ENCODE measurements around the gene GJB1. TPM values are rescaled to one million over a fixed set of nuclear protein-coding genes. Genes with fewer than 3 reads are reported as not detected.

Gene GJB1
- total and polyA plus RNA-seq, 2 of the 4 experiments (the other 2 are of a cell fraction) = not detected

DNA sequence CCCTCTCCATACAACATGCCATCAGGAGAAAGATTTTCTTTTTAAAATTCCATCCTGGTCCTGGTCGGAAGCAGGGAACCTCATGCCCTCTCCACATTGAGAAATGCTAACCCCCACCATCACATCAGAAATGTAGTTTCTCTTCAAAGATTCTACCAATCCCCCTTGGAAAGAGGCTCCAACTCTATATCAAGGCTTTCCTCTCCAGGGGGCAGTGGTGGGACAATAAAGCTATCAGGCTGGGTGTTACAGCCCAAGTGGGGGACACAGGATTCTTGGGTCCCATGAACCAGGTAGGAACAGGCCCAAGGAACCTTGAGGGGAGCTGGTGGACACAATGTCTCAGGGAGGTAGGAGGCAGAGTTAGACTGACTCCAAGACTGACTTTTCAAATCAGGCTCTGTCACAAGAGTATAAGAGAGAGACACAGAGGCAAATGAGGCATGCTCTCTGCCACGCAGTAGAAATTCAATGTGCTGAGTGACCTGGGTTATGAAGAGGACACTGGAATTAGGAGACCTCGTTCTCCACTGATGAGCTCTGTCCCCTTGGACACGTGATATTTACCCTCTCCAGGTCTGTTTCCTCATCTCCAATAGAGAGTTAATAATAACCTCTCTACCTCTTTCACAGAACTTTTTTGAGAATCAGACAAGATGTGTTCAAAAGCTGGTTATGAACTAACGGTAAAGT, 4.5 kb downstream of the GJB1 start:
- Histone ChIP-seq H3K9me3 (ENCODE audit: control insufficient read depth, insufficient read depth, low read length) (no peaks in the 10 kb centered on the region), H3K4me3 (ENCODE audit: insufficient read depth, low read depth, low read length) (no peak overlapping the region), H4K20me1 (ENCODE audit: insufficient read depth, low read length) (no peaks in the 10 kb centered on the region), H3K79me1 (ENCODE audit: low read depth in 1 of 2, low read length in 2 of 2) (no peaks in the 10 kb centered on the region), H2AK9ac (replicated peaks; ENCODE audit: low read depth, low read length, poor library complexity) (no peak overlapping the region), H2BK15ac (ENCODE audit: low read depth, low read length) (no peak overlapping the region), H3K4me2 (ENCODE audit: low read depth, low read length) (no peak overlapping the region), H3K14ac (replicated peaks; ENCODE audit: low read depth, low read length) (no peak overlapping the region), H3K9ac (ENCODE audit: low read depth, low read length) (no peak overlapping the region), H2AK5ac (ENCODE audit: low read depth, low read length) (no peak overlapping the region), H3K4ac (ENCODE audit: low read depth, low read length) (no peak overlapping the region), H3K4me1 (ENCODE audit: control insufficient read depth, insufficient read depth, low read length) (no peaks in the 10 kb centered on the region), H3K56ac (ENCODE audit: extremely low read depth, insufficient read depth, low read length) (no peak overlapping the region), H3K27me3 (ENCODE audit: control insufficient read depth, insufficient read depth, low read length) (peaks cover 8% of the 10 kb centered on the region; the same call in 1 of the 2 replicates), H3K23ac (ENCODE audit: low read depth, low read length) (no peak overlapping the region), H2BK120ac (ENCODE audit: low read depth, low read length) (no peak overlapping the region), H3K18ac (ENCODE audit: low read depth, low read length) (no peak overlapping the region), H4K8ac (ENCODE audit: low read depth in 2 of 2, low read length in 2 of 2) (no peak overlapping the region), H2BK20ac (ENCODE audit: low read depth, low read length) (no peak overlapping the region), H3K27ac (ENCODE audit: insufficient read depth, low read length) (no peak overlapping the region), H3K9me1 (ENCODE audit: insufficient read depth, low read length) (no peaks in the 10 kb centered on the region), H2AFZ (replicated peaks; ENCODE audit: low read length, poor library complexity) (no peak overlapping the region), H4K5ac (ENCODE audit: low read depth, low read length) (no peak overlapping the region), H3K36me3 (ENCODE audit: control insufficient read depth, insufficient read depth, low read length) (no peaks in the 10 kb centered on the region), H4K91ac (ENCODE audit: insufficient read depth, low read depth, low read length) (no peak overlapping the region), H2BK5ac (ENCODE audit: low read depth, low read length, poor library complexity, severe bottlenecking) (no peak overlapping the region)
- ChIA-PET CTCF (no interaction called here), POLR2A (ENCODE audit: unreplicated experiment) (no interaction called here)
- DNase-seq (no peak), ATAC-seq (ENCODE audit: low read depth) (no peak)
- TF ChIP-seq RAD21 (IDR thresholded peaks at IDR 0.05; ENCODE audit: low read length) (no peak), FOS (IDR thresholded peaks at IDR 0.05; ENCODE audit: low read depth, low read length) (no peak), MAZ (IDR thresholded peaks at IDR 0.05; ENCODE audit: borderline replicate concordance, low read depth, low read length) (no peak), POLR2A (IDR thresholded peaks at IDR 0.05; ENCODE audit: low read depth, low read length) (no peak), NFE2L2 (IDR thresholded peaks at IDR 0.05; ENCODE audit: low read depth, low read length) (no peak), USF2 (IDR thresholded peaks at IDR 0.05; ENCODE audit: low read depth, low read length) (no peak), RFX5 (IDR thresholded peaks at IDR 0.05; ENCODE audit: low read depth, low read length) (no peak), MAFK (IDR thresholded peaks at IDR 0.05; ENCODE audit: low read depth, low read length) (no peak), CEBPB (IDR thresholded peaks at IDR 0.05; ENCODE audit: low read depth, low read length) (no peak), BHLHE40 (IDR thresholded peaks at IDR 0.05; ENCODE audit: low read depth, low read length) (no peak), SMC3 (IDR thresholded peaks at IDR 0.05; ENCODE audit: low read depth, low read length) (no peak), RCOR1 (IDR thresholded peaks at IDR 0.05; ENCODE audit: insufficient replicate concordance, low read length) (no peak), CHD1 (IDR thresholded peaks at IDR 0.05; ENCODE audit: low read depth, low read length) (no peak), MXI1 (IDR thresholded peaks at IDR 0.05; ENCODE audit: borderline replicate concordance, low read depth, low read length) (no peak)
- TF ChIP-seq, protein P1, sequence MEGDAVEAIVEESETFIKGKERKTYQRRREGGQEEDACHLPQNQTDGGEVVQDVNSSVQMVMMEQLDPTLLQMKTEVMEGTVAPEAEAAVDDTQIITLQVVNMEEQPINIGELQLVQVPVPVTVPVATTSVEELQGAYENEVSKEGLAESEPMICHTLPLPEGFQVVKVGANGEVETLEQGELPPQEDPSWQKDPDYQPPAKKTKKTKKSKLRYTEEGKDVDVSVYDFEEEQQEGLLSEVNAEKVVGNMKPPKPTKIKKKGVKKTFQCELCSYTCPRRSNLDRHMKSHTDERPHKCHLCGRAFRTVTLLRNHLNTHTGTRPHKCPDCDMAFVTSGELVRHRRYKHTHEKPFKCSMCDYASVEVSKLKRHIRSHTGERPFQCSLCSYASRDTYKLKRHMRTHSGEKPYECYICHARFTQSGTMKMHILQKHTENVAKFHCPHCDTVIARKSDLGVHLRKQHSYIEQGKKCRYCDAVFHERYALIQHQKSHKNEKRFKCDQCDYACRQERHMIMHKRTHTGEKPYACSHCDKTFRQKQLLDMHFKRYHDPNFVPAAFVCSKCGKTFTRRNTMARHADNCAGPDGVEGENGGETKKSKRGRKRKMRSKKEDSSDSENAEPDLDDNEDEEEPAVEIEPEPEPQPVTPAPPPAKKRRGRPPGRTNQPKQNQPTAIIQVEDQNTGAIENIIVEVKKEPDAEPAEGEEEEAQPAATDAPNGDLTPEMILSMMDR (conservative IDR thresholded peaks at IDR 0.05; ENCODE audit: low read depth, low read length) = no peak
- TF ChIP-seq, protein P2, sequence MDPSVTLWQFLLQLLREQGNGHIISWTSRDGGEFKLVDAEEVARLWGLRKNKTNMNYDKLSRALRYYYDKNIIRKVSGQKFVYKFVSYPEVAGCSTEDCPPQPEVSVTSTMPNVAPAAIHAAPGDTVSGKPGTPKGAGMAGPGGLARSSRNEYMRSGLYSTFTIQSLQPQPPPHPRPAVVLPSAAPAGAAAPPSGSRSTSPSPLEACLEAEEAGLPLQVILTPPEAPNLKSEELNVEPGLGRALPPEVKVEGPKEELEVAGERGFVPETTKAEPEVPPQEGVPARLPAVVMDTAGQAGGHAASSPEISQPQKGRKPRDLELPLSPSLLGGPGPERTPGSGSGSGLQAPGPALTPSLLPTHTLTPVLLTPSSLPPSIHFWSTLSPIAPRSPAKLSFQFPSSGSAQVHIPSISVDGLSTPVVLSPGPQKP (IDR thresholded peaks at IDR 0.05; ENCODE audit: borderline replicate concordance, low read depth, low read length) = no peak
- 33% methylated on average over 1 of the region's 5 CpGs; no CpG with 5 or more reads in 1 of the 2 experiments for WGBS, 2 experiments (ENCODE audit: extremely low coverage in 2 of 2, insufficient read length in 1 of 2)
- dilution Hi-C loops (cut with HindIII; ENCODE audit: low sequenced_read_pairs, unreplicated experiment) (no loop called here), intact Hi-C loops (cut with micrococcal nuclease) (no loop called here), in situ Hi-C loops (cut with MboI; ENCODE audit: low sequenced_read_pairs) (no loop called here)
- no TSS peak for BruUV-seq (replicated peaks)

Measured in IMR-90 (cell line).